Gastroesophageal sphincter (tissue), 4 donors: ENCODE results near the gene TRIM4. TPM values are rescaled to one million over a fixed set of nuclear protein-coding genes. Genes with fewer than 3 reads are reported as not detected.
A peak's percentile ranks its signal among the peaks of the same experiment; 100 is the strongest.

ENCODE experiments used
- ATAC-seq: fragments of 150-250 bp; one replicate; pipeline ENCODE4 v1.9.1; 2016; ENCODE audit warnings: mild to moderate bottlenecking, moderate library complexity
- H3K27ac ChIP-seq, 4 donors: fragments of 200-600 bp; sonication (generic) in 3 of 4; 1 replicate in 3 of 4; 2 replicates in 1 of 4; pipeline ENCODE4 v1.5.1; 2016 to 2019
- H3K27me3 ChIP-seq: fragments of 200-600 bp; sonication (generic); one replicate; pipeline ENCODE4 v1.5.1; 2019
- H3K36me3 ChIP-seq, 2 donors: fragments of 200-600 bp; sonication (generic); one replicate each; pipeline ENCODE4 v1.5.1; 2019; ENCODE audit warnings: control low read depth in 1 of 2
- H3K4me1 ChIP-seq, 3 donors: fragments of 200-600 bp; sonication (generic); 1 replicate in 2 of 3; 2 replicates in 1 of 3; pipeline ENCODE4 v1.5.1; 2016 to 2019; ENCODE audit warnings: control low read depth in 2 of 3
- H3K4me3 ChIP-seq, 2 donors: fragments of 200-600 bp; sonication (generic); one replicate each; pipeline ENCODE4 v1.5.1; 2019; ENCODE audit warnings: mild to moderate bottlenecking in 1 of 2, moderate library complexity in 1 of 2
- H3K9me3 ChIP-seq, 3 donors: fragments of 200-600 bp; sonication (generic); one replicate each; pipeline ENCODE4 v1.5.1; 2017 to 2019; ENCODE audit warnings: control low read depth in 2 of 3
- CTCF ChIP-seq, 4 experiments: fragments of 200-600 bp in 2 of 4; fragments of 450-650 bp in 2 of 4; sonication (generic) in 1 of 4; IDR thresholded peaks; one replicate each; pipeline ENCODE4 v1.5.1; 2017 to 2019; ENCODE audit warnings: antibody characterized with exemption in 4 of 4, mild to moderate bottlenecking in 2 of 4, moderate library complexity in 2 of 4
- EP300 ChIP-seq: sonication (generic); formaldehyde crosslinking; IDR thresholded peaks from one replicate; pipeline ENCODE4 v1.6.1; 2017; ENCODE audit warnings: antibody characterized with exemption, mild to moderate bottlenecking
- POLR2A ChIP-seq, 2 donors: fragments of 450-650 bp; IDR thresholded peaks; one replicate each; pipeline ENCODE4 v1.6.1; 2017; ENCODE audit warnings: antibody characterized with exemption in 2 of 2, mild to moderate bottlenecking in 2 of 2, moderate library complexity in 1 of 2
- POLR2AphosphoS5 ChIP-seq: sonication (generic); formaldehyde crosslinking; IDR thresholded peaks from one replicate; pipeline ENCODE4 v1.6.1; 2017; ENCODE audit warnings: antibody characterized with exemption
- WGBS, 2 donors: methylation state at CpG; one replicate each; pipeline ENCODE4 v1.1.5; 2018; ENCODE audit warnings: low coverage in 1 of 2; 5-methylcytosine and 5-hydroxymethylcytosine counted together
- total RNA-seq, 4 donors: library from RNA; depleted of rRNA; stranded (reverse); fragments of >200 nt; gene quantifications; one replicate each; pipeline ENCODE4 v1.1.0, GENCODE V29; 2016

The TRIM4 gene
- total RNA-seq, 4 donors from 2014 or later = 25.3 to 32.2 (median 29.5) TPM

GRCh38 chr7:99926321-99926720 lies 7.0 kb upstream of the TRIM4 start:
- H3K4me1 ChIP-seq = peaks cover 0 to 15% (median 0%) of the 10 kb centered on the region in 3 donors
- H3K4me3 ChIP-seq = no peak overlapping the region
- no peaks in the 10 kb centered on the region for H3K9me3 ChIP-seq
- H3K27ac ChIP-seq = no peak overlapping the region
- H3K36me3 ChIP-seq = peaks cover 0 to 4% of the 10 kb centered on the region in 2 donors
- peaks cover 6% of the 10 kb centered on the region for H3K27me3 ChIP-seq
- ATAC-seq = no peak
- no peak for TF ChIP-seq CTCF (IDR thresholded peaks at IDR 0.05)
- TF ChIP-seq POLR2A (IDR thresholded peaks at IDR 0.05) = no peak
- no peak for TF ChIP-seq POLR2AphosphoS5

- H3K4me3 ChIP-seq = no peak overlapping the region
- WGBS, 2 donors = 90 to 96% methylated on average over 2 to 3 of the region's 3 CpGs
- H3K36me3 ChIP-seq = peaks cover 0 to 8% of the 10 kb centered on the region in 2 donors
- no peak overlapping the region for H3K27ac ChIP-seq
- H3K9me3 ChIP-seq = no peaks in the 10 kb centered on the region
- TF ChIP-seq EP300 (no peak), POLR2AphosphoS5 (no peak), POLR2A (IDR thresholded peaks at IDR 0.05) (no peak), CTCF (IDR thresholded peaks at IDR 0.05) (no peak)
- ATAC-seq = no peak
- peaks cover 1 to 19% (median 1%) of the 10 kb centered on the region in 3 donors for H3K4me1 ChIP-seq
- H3K27me3 ChIP-seq = peaks cover under 1% of the 10 kb centered on the region
Measured at GRCh38 chr7:99923200-99923599, 3.9 kb upstream of the TRIM4 start.

GRCh38 chr7:99920149-99920548 lies 819 bp upstream of the TRIM4 start:
- WGBS, 2 donors = 86 to 90% methylated on average over 3 of the region's 3 CpGs
- Histone ChIP-seq H3K9me3 (no peaks in the 10 kb centered on the region), H3K27ac (peak overlapping the region; percentile 78 to 98 (median 93)), H3K4me3 (peak overlapping the region; percentile 54 to 86), H3K36me3 (peaks cover 0 to 30% of the 10 kb centered on the region in 2 donors), H3K4me1 (peaks cover 14 to 49% (median 18%) of the 10 kb centered on the region in 3 donors), H3K27me3 (no peaks in the 10 kb centered on the region)
- TF ChIP-seq POLR2AphosphoS5 = no peak
- no peak for TF ChIP-seq CTCF (IDR thresholded peaks at IDR 0.05)
- no peak for TF ChIP-seq EP300
- TF ChIP-seq POLR2A (IDR thresholded peaks at IDR 0.05) = no peak
- ATAC-seq = no peak

GRCh38 chr7:99919814-99920112 lies 433 bp upstream of the TRIM4 start:
- no peaks in the 10 kb centered on the region for H3K9me3 ChIP-seq
- WGBS, 2 donors = 24% methylated on average over 3 of the region's 4 CpGs; no CpG with 5 or more reads in 1 of the 2 donors
- H3K36me3 ChIP-seq = peaks cover 0 to 34% of the 10 kb centered on the region in 2 donors
- peak overlapping the region; percentile 54 to 86 for H3K4me3 ChIP-seq
- TF ChIP-seq POLR2AphosphoS5 = no peak
- TF ChIP-seq CTCF (IDR thresholded peaks at IDR 0.05) = no peak
- no peak for TF ChIP-seq POLR2A (IDR thresholded peaks at IDR 0.05)
- no peak for TF ChIP-seq EP300
- peak overlapping the region; percentile 78 to 98 (median 93) for H3K27ac ChIP-seq
- peaks cover 14 to 53% (median 18%) of the 10 kb centered on the region in 3 donors for H3K4me1 ChIP-seq
- no peak for ATAC-seq
- H3K27me3 ChIP-seq = no peaks in the 10 kb centered on the region

GRCh38 chr7:99910976-99911375 lies 8.4 kb downstream of the TRIM4 start:
- H3K36me3 ChIP-seq = peaks cover 0 to 65% of the 10 kb centered on the region in 2 donors
- ATAC-seq = no peak
- no peak for TF ChIP-seq POLR2AphosphoS5
- no peaks in the 10 kb centered on the region for H3K27me3 ChIP-seq
- 94 to 100% methylated on average over 2 of the region's 2 CpGs for WGBS, 2 donors
- H3K9me3 ChIP-seq = no peaks in the 10 kb centered on the region
- H3K27ac ChIP-seq = no peak overlapping the region
- peaks cover 0 to 28% (median 0%) of the 10 kb centered on the region in 3 donors for H3K4me1 ChIP-seq
- no peak overlapping the region for H3K4me3 ChIP-seq
